ENCODE data around the gene HELZ.
"Not testable (repeated sequence)": the region's sequence is repeated elsewhere in the genome, so short reads cannot be mapped to it uniquely, and the experiment has no call there.

HELZ gene, protein sequence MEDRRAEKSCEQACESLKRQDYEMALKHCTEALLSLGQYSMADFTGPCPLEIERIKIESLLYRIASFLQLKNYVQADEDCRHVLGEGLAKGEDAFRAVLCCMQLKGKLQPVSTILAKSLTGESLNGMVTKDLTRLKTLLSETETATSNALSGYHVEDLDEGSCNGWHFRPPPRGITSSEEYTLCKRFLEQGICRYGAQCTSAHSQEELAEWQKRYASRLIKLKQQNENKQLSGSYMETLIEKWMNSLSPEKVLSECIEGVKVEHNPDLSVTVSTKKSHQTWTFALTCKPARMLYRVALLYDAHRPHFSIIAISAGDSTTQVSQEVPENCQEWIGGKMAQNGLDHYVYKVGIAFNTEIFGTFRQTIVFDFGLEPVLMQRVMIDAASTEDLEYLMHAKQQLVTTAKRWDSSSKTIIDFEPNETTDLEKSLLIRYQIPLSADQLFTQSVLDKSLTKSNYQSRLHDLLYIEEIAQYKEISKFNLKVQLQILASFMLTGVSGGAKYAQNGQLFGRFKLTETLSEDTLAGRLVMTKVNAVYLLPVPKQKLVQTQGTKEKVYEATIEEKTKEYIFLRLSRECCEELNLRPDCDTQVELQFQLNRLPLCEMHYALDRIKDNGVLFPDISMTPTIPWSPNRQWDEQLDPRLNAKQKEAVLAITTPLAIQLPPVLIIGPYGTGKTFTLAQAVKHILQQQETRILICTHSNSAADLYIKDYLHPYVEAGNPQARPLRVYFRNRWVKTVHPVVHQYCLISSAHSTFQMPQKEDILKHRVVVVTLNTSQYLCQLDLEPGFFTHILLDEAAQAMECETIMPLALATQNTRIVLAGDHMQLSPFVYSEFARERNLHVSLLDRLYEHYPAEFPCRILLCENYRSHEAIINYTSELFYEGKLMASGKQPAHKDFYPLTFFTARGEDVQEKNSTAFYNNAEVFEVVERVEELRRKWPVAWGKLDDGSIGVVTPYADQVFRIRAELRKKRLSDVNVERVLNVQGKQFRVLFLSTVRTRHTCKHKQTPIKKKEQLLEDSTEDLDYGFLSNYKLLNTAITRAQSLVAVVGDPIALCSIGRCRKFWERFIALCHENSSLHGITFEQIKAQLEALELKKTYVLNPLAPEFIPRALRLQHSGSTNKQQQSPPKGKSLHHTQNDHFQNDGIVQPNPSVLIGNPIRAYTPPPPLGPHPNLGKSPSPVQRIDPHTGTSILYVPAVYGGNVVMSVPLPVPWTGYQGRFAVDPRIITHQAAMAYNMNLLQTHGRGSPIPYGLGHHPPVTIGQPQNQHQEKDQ (N-terminal part only)

GRCh38 chr17:67245073-67245693 is at the start of gene HELZ:
TSS of gene HELZ (minus strand) at chr17:67245196. CDS start at chr17:67218804, 26,392 bp downstream.
- DNase-seq (ENCODE audit: low read depth): no peak
- H3K4me3 ChIP-seq (ENCODE audit: low read length): peak within 1 kb of the TSS; percentile 84
- no peak for TF ChIP-seq CTCF (conservative IDR thresholded peaks at IDR 0.05; ENCODE audit: low read depth, low read length)

- TF ChIP-seq CTCF (conservative IDR thresholded peaks at IDR 0.05; ENCODE audit: low read depth, low read length): peak; percentile 89
- DNase-seq (ENCODE audit: low read depth): no peak
- no peak overlapping the region for H3K4me3 ChIP-seq (ENCODE audit: low read length)
These were observed 48.5 kb upstream of the HELZ start for GRCh38 chr17:67293251-67294203.

- TF ChIP-seq CTCF (conservative IDR thresholded peaks at IDR 0.05; ENCODE audit: low read depth, low read length): no peak
- no peak overlapping the region for H3K4me3 ChIP-seq (ENCODE audit: low read length)
- no peak for DNase-seq (ENCODE audit: low read depth)
These were observed 45.8 kb upstream of the HELZ start for GRCh38 chr17:67290711-67291291.

- no peak overlapping the region for H3K4me3 ChIP-seq (ENCODE audit: low read length)
- DNase-seq (ENCODE audit: low read depth): no peak
- no peak for TF ChIP-seq CTCF (conservative IDR thresholded peaks at IDR 0.05; ENCODE audit: low read depth, low read length)
These were observed 45.2 kb upstream of the HELZ start for GRCh38 chr17:67290244-67290643.

GRCh38 chr17:67289181-67289876 is 44.3 kb upstream of the HELZ start:
- H3K4me3 ChIP-seq (ENCODE audit: low read length): no peak overlapping the region
- TF ChIP-seq CTCF (conservative IDR thresholded peaks at IDR 0.05; ENCODE audit: low read depth, low read length): no peak
- DNase-seq (ENCODE audit: low read depth): peak; percentile 17

DNA sequence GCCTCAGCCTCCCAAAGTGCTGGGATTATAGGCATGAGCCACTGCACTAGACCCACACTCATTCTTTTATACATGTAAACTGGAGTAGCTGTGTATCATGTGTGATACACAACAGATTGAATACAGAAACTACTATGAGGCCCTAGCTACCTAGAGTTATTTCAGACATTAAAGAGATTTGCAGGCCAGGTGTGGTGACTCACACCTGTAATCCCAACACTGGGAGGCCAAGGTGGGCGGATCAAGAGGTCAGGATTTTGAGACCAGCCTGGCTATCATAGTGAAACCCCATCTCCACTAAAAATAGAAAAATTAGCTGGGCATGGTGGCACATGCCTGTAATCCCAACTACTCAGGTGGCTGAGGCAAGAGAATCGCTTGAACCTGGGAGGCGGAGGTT is 41.8 kb upstream of the HELZ start:
- not testable (repeated sequence) for H3K4me3 ChIP-seq (ENCODE audit: low read length); DNase-seq (ENCODE audit: low read depth)
